H1 (cell line): ENCODE results near the gene CD99. TPM values are rescaled to one million over a fixed set of nuclear protein-coding genes. Genes with fewer than 3 reads are reported as not detected.
A peak's percentile ranks its signal among the peaks of the same experiment; 100 is the strongest.

Experiments
- CTCF ChIA-PET: fragments of 300-600 bp; sonication (Branson Sonifier 250); formaldehyde crosslinking; loops from one replicate; lab custom pipeline; 2021; ENCODE audit not compliant: partially characterized antibody; lab: Charles Lee
- POLR2A ChIA-PET: fragments of 300-600 bp; sonication (Branson Sonifier 250); formaldehyde crosslinking; loops from one replicate; lab custom pipeline; 2021; ENCODE audit warnings: inconsistent platforms; ENCODE audit not compliant: partially characterized antibody; lab: Charles Lee
- DNase-seq, 2 experiments: peaks; one replicate each; pipeline versions ENCODE4 v3.0.0 to v3.0.0-alpha.2; 2010 to 2022; ENCODE audit warnings: low spot score in 2 of 2, low read depth in 1 of 2, mixed read lengths in 1 of 2
- FAIRE-seq: peaks from 2 replicates; lab custom pipeline; 2011; peaks lifted over from hg19 to GRCh38; lab: Jason Lieb, UNC
- H2AFZ ChIP-seq: 2 replicates; pipeline ENCODE4 v1.8.1; 2012; ENCODE audit warnings: low read length, inconsistent platforms
- H2AK5ac ChIP-seq: 2 replicates; pipeline ENCODE4 v1.6.1; 2013; ENCODE audit warnings: low read depth, low read length
- H2BK120ac ChIP-seq: replicated peaks from 2 replicates; pipeline ENCODE3; 2013; ENCODE audit warnings: low read depth, low read length, inconsistent platforms
- H2BK12ac ChIP-seq: 2 replicates; pipeline ENCODE4 v1.6.1; 2013; ENCODE audit warnings: low read depth, low read length
- H2BK15ac ChIP-seq: 2 replicates; pipeline ENCODE4 v1.6.1; 2013; ENCODE audit warnings: low read length
- H2BK20ac ChIP-seq: 2 replicates; pipeline ENCODE4 v1.6.1; 2013; ENCODE audit warnings: low read length
- H2BK5ac ChIP-seq: 2 replicates; pipeline ENCODE4 v1.6.1; 2013; ENCODE audit warnings: low read depth, low read length
- H3K14ac ChIP-seq: 2 replicates; pipeline ENCODE4 v1.6.1; 2013; ENCODE audit warnings: inconsistent platforms; ENCODE audit not compliant: insufficient read length
- H3K18ac ChIP-seq: 2 replicates; pipeline ENCODE4 v1.6.1; 2013; ENCODE audit warnings: low read length; ENCODE audit errors: extremely low read depth
- H3K23ac ChIP-seq: 2 replicates; pipeline ENCODE4 v1.6.1; 2013; ENCODE audit warnings: inconsistent platforms; ENCODE audit not compliant: insufficient read length
- H3K23me2 ChIP-seq: 2 replicates; pipeline ENCODE4 v1.6.1; 2013; ENCODE audit warnings: low read depth, low read length
- H3K27ac ChIP-seq: 2 replicates; pipeline ENCODE4 v1.6.1; 2011; ENCODE audit warnings: low read depth, low read length, inconsistent platforms
- H3K27me3 ChIP-seq, 4 experiments: replicated peaks in 1 of 4; 1 replicate in 1 of 4; 2 replicates in 3 of 4; pipeline versions ENCODE4 v1.6.1 to v1.8.1; 2011 to 2013; ENCODE audit warnings: low read length in 3 of 4, mild to moderate bottlenecking in 3 of 4, inconsistent platforms in 2 of 4, mixed read lengths in 2 of 4, moderate library complexity in 1 of 4; ENCODE audit not compliant: control insufficient read depth in 3 of 4, insufficient read depth in 3 of 4; ENCODE audit errors: extremely low read depth in 1 of 4
- H3K36me3 ChIP-seq, 4 experiments: 2 replicates each; pipeline versions ENCODE4 v1.6.1 to v1.8.1; 2011 to 2013; ENCODE audit warnings: mild to moderate bottlenecking in 4 of 4, low read length in 3 of 4, moderate library complexity in 2 of 4, control low read depth in 1 of 4, inconsistent platforms in 1 of 4; ENCODE audit not compliant: insufficient read depth in 4 of 4, control insufficient read depth in 2 of 4
- H3K4ac ChIP-seq: replicated peaks from 2 replicates; pipeline ENCODE3; 2013; ENCODE audit warnings: low read length, low read depth, mixed read lengths, inconsistent platforms; ENCODE audit not compliant: insufficient read length
- H3K4me1 ChIP-seq, 4 experiments: replicated peaks in 1 of 4; 1 replicate in 1 of 4; 2 replicates in 3 of 4; pipeline versions ENCODE4 v1.6.1 to v1.8.1; 2011 to 2013; ENCODE audit warnings: low read length in 3 of 4, inconsistent platforms in 2 of 4, mixed read lengths in 1 of 4; ENCODE audit not compliant: insufficient read depth in 4 of 4, control insufficient read depth in 3 of 4
- H3K4me2 ChIP-seq, 2 experiments: 2 replicates each; pipeline versions ENCODE4 v1.6.1 to v1.8.1; 2011 to 2013; ENCODE audit warnings: low read depth in 2 of 2, low read length in 2 of 2, control low read depth in 1 of 2, inconsistent platforms in 1 of 2, mild to moderate bottlenecking in 1 of 2; ENCODE audit not compliant: insufficient read depth in 1 of 2
- H3K4me3 ChIP-seq, 4 experiments: fragments of 200-600, 300-600 bp in 1 of 4; sonication (generic), shearing (Covaris generic), sonication (Bioruptor Twin) in 1 of 4; 2 replicates each; pipeline versions ENCODE4 v1.5.1 to v1.8.1; 2011 to 2016; ENCODE audit warnings: low read length in 4 of 4, low read depth in 3 of 4, control low read depth in 2 of 4, inconsistent platforms in 2 of 4, mild to moderate bottlenecking in 2 of 4, mixed read lengths in 1 of 4, moderate library complexity in 1 of 4; ENCODE audit not compliant: insufficient read depth in 2 of 4; ENCODE audit errors: extremely low read depth in 1 of 4
- H3K56ac ChIP-seq: replicated peaks from 2 replicates; pipeline ENCODE3; 2013; ENCODE audit warnings: low read depth, mild to moderate bottlenecking, mixed read lengths, low read length, inconsistent platforms; ENCODE audit not compliant: insufficient read length
- H3K79me1 ChIP-seq: 2 replicates; pipeline ENCODE4 v1.6.1; 2013; ENCODE audit warnings: low read depth, low read length, control low read depth
- H3K79me2 ChIP-seq, 2 experiments: 2 replicates each; pipeline versions ENCODE4 v1.6.1 to v1.8.1; 2012 to 2013; ENCODE audit warnings: low read length in 2 of 2, mild to moderate bottlenecking in 2 of 2, inconsistent platforms in 1 of 2; ENCODE audit not compliant: insufficient read depth in 2 of 2, control insufficient read depth in 1 of 2
- H3K9ac ChIP-seq, 4 experiments: replicated peaks in 1 of 4; 1 replicate in 1 of 4; 2 replicates in 3 of 4; pipeline versions ENCODE4 v1.6.1 to v1.8.1; 2011 to 2013; ENCODE audit warnings: low read depth in 3 of 4, low read length in 3 of 4, control low read depth in 2 of 4, mild to moderate bottlenecking in 2 of 4, moderate library complexity in 2 of 4, inconsistent platforms in 1 of 4; ENCODE audit errors: extremely low read depth in 1 of 4
- H3K9me3 ChIP-seq, 2 experiments: 2 replicates each; pipeline versions ENCODE4 v1.6.1 to v1.8.1; 2012 to 2013; ENCODE audit warnings: mild to moderate bottlenecking in 2 of 2, moderate library complexity in 2 of 2, control low read depth in 1 of 2, inconsistent platforms in 1 of 2, low read depth in 1 of 2, low read length in 1 of 2, mixed read lengths in 1 of 2; ENCODE audit not compliant: insufficient read depth in 2 of 2
- H4K20me1 ChIP-seq, 2 experiments: replicated peaks in 1 of 2; 2 replicates each; pipeline versions ENCODE3 to v1.8.1; 2011 to 2013; ENCODE audit warnings: inconsistent platforms in 2 of 2, low read length in 2 of 2, mild to moderate bottlenecking in 1 of 2; ENCODE audit not compliant: insufficient read depth in 2 of 2, control insufficient read depth in 1 of 2
- H4K5ac ChIP-seq: 2 replicates; pipeline ENCODE4 v1.6.1; 2013; ENCODE audit warnings: low read length, low read depth, mixed read lengths, inconsistent platforms; ENCODE audit not compliant: insufficient read length
- H4K8ac ChIP-seq: 2 replicates; pipeline ENCODE4 v1.8.0; 2013; ENCODE audit warnings: mild to moderate bottlenecking, moderate library complexity, low read length, inconsistent platforms; ENCODE audit not compliant: insufficient read depth; ENCODE audit errors: extremely low read depth
- H4K91ac ChIP-seq: replicated peaks from 2 replicates; pipeline ENCODE3; 2013; ENCODE audit warnings: low read length, mixed read lengths, inconsistent platforms; ENCODE audit not compliant: insufficient read length
- CTCF ChIP-seq, 3 experiments: IDR thresholded peaks; 1 replicate in 2 of 3; 2 replicates in 1 of 3; pipeline versions ENCODE4 v1.5.1 to v1.6.1; 2011; ENCODE audit warnings: low read length in 3 of 3, mild to moderate bottlenecking in 3 of 3, inconsistent platforms in 2 of 3, low read depth in 1 of 3, moderate library complexity in 1 of 3; ENCODE audit not compliant: insufficient read depth in 1 of 3; ENCODE audit errors: control extremely low read depth in 1 of 3
- RAD21 ChIP-seq, 2 experiments: IDR thresholded peaks in 1 of 2; conservative IDR thresholded peaks in 1 of 2; 2 replicates each; pipeline ENCODE4 v1.6.1; 2011; ENCODE audit warnings: low read depth in 2 of 2, low read length in 2 of 2, improper control_type of control experiment in 1 of 2, inconsistent platforms in 1 of 2, mild to moderate bottlenecking in 1 of 2, moderate library complexity in 1 of 2
- SIRT6 ChIP-seq: IDR thresholded peaks from one replicate; pipeline ENCODE4 v1.7.1; 2012; ENCODE audit warnings: low read length, inconsistent platforms
- WGBS, 2 experiments: shearing (Covaris generic) in 1 of 2; methylation state at CpG; one replicate each; pipeline versions ENCODE4 v1.1.6 to v1.1.7; 2013 to 2015; ENCODE audit warnings: low lambda C conversion rate in 2 of 2, mixed read lengths in 2 of 2, inconsistent platforms in 1 of 2, low coverage in 1 of 2, missing lambda C conversion rate in 1 of 2; ENCODE audit not compliant: insufficient replicate concordance in 2 of 2, insufficient coverage in 1 of 2, insufficient read length in 1 of 2; ENCODE audit errors: extremely low coverage in 1 of 2, missing lambda C conversion rate in 1 of 2; 5-methylcytosine and 5-hydroxymethylcytosine counted together
- polyA plus RNA-seq, 7 experiments: library from polyadenylated mRNA; depleted of rRNA in 3 of 7; stranded (reverse) in 5 of 7; unstranded in 2 of 7; fragments of >200 nt in 5 of 7; fragments of 200-250 nt in 2 of 7; gene quantifications; 1 replicate in 5 of 7; 2 replicates in 1 of 7; 4 replicates in 1 of 7; pipeline versions ENCODE4 v1.2.1 to v1.2.3, GENCODE V29; 2011 to 2013; ENCODE audit warnings: missing spikeins in 2 of 7, mixed read lengths in 2 of 7
- total RNA-seq: library from RNA; stranded (reverse); fragmentation: NEBNext Ultra II Directional; extraction: Animal tissue kit (Norgen Biotek cat#: 25700); gene quantifications from 2 replicates; pipeline ENCODE4 v1.2.1, GENCODE V29; 2021

Gene CD99
- total and polyA plus RNA-seq, 2 of the 8 experiments (the other 6 are each of a cell fraction or from before 2014, with no cell fraction given) = 30.1 to 47.8 TPM

GRCh38 chrX:2654436-2655340 lies 36.4 kb upstream of the CD99 start:
- Histone ChIP-seq H3K27ac (no peak overlapping the region), H3K4me3 (no peak overlapping the region), H4K8ac (no peak overlapping the region), H3K9me3 (no peaks in the 10 kb centered on the region), H3K27me3 (no peaks in the 10 kb centered on the region), H3K14ac (no peak overlapping the region), H3K4ac (no peak overlapping the region), H3K23ac (no peak overlapping the region), H3K23me2 (peaks cover 7% of the 10 kb centered on the region; the same call in 1 of the 2 replicates), H3K4me2 (no peak overlapping the region), H2BK20ac (no peak overlapping the region), H2AFZ (no peak overlapping the region), H4K5ac (no peak overlapping the region), H2BK12ac (no peak overlapping the region), H3K36me3 (peaks cover 0 to 3% (median 0%) of the 10 kb centered on the region in 4 experiments; a peak in 1 of 8 replicates), H3K9ac (no peak overlapping the region), H2BK120ac (no peak overlapping the region), H3K56ac (no peak overlapping the region), H2BK5ac (no peak overlapping the region), H4K20me1 (peaks cover 0 to 2% of the 10 kb centered on the region in 2 experiments), H2AK5ac (no peak overlapping the region), H3K18ac (no peak overlapping the region), H3K79me1 (no peaks in the 10 kb centered on the region), H3K79me2 (no peaks in the 10 kb centered on the region), H2BK15ac (no peak overlapping the region), H4K91ac (no peak overlapping the region), H3K4me1 (no peaks in the 10 kb centered on the region)
- ChIA-PET POLR2A (no interaction called here), CTCF (no interaction called here)
- WGBS, 2 experiments = 85% methylated on average over 13 of the region's 13 CpGs; no CpG with 5 or more reads in 1 of the 2 experiments
- peak; percentile 2 to 23; a peak in 1 of 4 replicates for TF ChIP-seq RAD21 (IDR thresholded peaks at IDR 0.05 in 1 of 2, conservative IDR thresholded peaks at IDR 0.05 in 1 of 2; ENCODE audit: low read depth in 2 of 2, low read length in 2 of 2)
- TF ChIP-seq CTCF (IDR thresholded peaks at IDR 0.05; ENCODE audit: control extremely low read depth in 1 of 3, insufficient read depth in 1 of 3, low read depth in 1 of 3, low read length in 3 of 3) = peak in 1 of 3 experiments; percentile 7; a peak in 1 of 4 replicates
- TF ChIP-seq SIRT6 = no peak
- no peak for DNase-seq
- FAIRE-seq = no peak
